Islet precursor cell (in vitro differentiated cells): ENCODE data around the gene HOXC9.

Experiments used
- DNase-seq: peaks from one replicate; pipeline ENCODE4 v3.0.0-alpha.2; 2018

HOXC9 gene

DNA sequence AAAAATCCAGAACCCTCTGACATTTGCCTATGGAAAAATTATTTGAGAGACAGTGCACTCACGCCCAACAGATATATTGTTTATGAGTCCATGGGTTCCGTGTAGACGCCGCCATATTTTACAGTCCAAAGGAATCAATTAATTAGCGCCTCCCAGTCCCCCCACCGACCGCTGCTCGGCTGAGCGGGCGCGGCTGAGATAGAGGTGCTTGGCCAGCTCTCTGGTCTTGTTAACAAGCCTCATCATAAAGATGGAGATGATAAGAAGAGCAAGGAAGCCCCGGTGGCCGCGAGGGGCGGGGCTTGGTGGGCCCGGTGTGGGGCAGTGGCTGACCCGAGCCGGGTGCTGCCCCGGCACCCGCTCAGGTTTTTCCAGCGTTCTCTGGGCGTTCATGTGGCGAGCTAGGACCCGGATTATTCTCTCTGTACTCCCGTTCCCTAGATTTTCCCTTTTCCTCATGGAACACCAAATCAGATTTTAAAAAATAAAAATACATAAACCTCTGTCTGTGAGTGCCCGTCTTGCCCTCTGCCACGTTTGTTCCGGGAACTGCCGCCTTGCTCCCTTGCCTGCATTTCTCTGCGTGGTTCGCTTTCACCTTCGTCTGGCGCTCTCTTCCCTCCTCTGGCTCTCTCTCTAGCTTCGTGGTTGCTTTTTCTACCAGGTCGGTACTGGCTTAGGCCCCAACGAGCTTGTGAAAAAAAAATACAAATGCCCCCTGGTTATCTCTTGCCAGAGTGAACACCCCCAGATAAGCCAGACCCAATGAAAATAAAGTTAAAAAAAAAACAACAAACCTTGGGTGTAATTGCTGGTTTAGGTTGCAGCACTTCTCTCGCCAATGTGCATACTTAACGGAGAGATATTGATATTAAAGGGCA, 36.3 kb upstream of the HOXC9 start:
- peak; percentile 87 for DNase-seq

DNA sequence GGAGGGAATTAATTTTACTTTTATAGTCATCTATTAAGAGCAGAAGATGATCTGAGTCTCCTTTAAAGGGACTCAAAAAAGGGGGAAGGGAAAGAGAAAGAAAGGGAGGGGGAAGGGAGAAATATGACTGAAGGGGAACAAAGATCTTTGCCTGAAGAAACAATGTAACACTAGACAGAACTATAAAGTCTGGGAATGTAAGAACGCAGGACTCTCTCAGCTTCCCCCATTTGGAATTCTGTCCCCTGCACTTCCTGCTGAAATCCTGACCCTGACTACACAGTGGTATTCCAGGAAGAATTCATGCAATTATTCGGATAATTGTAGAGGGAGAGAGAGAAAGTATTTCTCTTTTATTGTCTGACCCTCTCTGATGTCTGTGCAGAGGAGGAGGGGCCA, 35.6 kb upstream of the HOXC9 start:
- DNase-seq: no peak

DNA sequence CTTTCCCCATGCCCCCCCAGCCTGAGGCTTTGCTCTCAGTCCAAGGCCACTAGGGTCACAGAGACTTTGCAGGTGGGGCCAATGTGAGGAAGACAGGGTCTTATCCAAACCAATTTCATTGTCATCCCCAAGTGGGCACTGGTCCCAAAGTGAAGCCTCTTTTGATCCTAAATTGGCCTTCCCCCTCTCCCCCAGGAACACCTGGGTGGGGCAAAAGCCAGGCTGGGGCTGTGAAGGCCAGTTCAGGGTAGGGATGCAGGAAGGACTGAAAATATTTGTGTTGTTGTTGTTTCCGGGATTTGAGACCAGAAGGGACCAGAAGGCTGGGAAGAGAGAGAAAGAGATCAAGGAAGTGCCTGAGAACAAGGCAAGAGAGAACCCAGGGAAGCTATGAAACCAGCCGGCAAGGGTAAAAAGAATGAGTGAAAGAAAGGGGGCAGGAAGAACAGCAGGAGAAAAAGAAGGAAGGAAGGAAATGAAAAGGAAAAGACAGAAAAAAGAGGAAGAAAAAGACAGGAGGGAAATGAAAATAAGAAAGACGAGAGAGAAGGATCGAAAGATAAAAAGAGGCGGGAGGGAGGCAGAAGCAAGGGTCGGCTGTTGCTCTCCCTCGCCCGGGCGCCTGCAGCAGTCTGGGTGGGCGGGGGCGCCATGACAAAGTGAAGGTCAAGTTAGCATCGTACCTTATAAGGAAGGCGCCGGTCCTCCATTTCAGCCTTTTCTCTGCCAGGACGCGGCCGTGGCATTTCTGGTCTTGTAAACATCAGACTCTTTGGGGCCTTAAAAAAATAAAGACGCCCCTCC, 34.5 kb upstream of the HOXC9 start:
- DNase-seq: peak; percentile 79

DNA sequence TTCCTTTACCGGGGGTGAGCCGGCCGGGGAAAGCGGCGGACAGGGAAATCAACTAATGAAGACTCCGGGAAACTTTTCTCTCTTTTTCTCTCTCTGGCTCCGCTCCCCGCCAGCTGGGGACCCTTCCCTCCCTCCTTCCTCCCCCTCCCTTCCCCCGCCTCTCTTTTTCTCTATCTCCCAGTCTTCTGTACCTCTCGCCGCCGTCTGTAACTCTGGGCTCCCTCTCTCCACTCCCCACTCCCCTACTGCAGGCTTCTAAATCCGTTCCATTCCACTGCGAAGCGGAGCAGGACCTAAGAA, 33.9 kb upstream of the HOXC9 start:
- no peak for DNase-seq

DNA sequence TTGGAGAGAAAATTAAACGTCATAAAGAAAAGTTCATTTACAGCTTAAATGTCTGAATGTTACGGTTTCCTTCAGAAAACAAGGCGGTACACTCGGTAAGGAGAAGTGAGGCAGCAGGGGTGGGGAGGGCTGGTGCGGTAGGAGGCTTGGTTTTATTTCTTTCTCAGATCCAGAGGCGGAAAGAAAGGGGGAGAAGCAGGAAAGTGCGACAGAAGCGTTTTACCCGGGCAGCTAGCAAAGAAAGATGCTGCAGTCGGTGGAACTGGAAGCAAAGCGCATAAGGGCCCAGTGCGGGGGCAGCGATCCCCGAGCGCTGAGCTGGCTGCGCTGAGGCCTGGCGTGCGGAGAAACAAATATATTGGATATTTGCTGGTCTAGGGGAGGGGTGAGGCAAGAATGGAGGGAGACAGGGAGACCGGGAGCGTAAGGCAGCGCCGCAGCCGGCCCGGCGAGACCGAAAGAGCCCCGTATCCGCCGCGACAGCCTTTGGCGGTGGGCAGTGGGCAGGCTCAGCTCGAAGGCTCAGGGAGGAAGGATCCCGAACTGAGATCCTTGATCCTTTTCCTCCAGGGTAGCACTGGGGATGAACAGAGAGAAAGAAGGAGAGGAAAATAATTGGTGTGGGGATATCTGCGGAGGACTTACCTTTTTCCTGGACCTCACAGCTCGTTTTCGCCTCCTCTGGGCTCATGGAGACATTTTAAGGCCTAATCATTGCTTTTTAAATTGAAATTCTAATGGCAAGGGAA, 33.4 kb upstream of the HOXC9 start:
- DNase-seq: no peak

DNA sequence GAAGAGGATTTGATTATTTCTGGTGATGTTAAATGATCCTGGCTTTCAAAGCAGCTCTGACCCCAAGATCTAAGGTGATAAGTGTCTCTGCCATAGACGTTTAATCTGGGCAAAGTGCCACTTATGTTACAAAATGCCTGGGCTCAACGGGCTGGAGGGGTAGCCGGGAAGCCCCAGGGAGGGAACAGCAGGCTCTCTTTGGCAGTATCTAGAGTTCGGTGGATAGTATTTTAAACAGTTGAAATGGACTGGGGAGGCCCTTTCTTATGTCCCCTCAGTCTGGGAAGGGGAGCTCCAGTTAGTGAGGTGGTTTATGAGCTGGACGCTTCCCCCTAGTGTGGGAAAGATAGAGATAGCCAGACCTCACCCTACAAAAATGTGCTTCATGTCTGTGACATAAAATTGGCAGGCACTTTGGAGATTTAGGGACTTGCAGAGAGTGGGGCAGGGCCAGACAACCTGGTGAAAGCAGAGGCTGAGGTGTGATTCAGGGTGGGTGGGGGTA, 32.5 kb upstream of the HOXC9 start:
- DNase-seq: no peak

DNA sequence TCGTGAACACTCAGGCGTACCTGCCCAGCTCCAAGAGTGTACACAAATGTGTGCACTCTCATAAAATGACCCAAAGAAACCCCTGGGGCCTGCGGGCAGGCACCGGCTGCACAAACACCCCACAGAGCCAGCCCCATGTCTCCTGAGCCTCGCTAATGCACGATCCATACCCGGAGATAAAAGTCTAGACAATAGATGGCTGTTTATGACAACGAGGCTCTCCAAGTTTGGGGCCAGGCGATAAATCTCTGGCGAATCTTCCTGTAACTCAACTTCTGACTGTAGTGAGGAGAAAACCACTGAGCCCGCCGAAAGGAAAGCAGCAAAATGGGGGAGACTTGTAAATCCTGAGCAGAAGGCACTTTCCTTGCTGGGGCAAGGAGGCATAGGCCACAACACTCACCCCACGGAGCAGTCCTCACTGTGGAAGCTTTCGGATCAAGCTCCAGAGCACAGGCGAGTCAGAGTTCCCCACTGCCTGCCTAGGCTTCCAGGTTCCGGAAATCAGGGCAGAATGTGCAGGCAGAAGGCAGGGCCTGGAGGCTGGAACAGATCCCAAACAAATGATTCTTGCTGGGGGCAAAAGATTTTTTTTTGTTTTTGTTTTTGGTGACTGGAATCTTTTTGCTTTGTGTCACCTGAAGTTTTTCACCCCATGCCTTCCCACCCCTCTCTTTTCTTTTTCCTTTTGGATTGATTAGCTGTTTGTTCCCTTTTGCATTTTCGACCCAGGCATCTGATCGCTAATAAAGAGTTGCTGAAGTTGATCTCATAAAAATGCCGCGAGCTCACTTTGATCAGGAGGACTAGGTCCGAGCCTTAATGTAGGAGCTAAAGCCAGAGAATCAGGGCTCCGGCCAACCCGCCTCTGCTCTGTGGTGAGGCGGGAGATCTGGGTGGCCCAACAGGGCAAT, 31.5 kb upstream of the HOXC9 start:
- no peak for DNase-seq

DNA sequence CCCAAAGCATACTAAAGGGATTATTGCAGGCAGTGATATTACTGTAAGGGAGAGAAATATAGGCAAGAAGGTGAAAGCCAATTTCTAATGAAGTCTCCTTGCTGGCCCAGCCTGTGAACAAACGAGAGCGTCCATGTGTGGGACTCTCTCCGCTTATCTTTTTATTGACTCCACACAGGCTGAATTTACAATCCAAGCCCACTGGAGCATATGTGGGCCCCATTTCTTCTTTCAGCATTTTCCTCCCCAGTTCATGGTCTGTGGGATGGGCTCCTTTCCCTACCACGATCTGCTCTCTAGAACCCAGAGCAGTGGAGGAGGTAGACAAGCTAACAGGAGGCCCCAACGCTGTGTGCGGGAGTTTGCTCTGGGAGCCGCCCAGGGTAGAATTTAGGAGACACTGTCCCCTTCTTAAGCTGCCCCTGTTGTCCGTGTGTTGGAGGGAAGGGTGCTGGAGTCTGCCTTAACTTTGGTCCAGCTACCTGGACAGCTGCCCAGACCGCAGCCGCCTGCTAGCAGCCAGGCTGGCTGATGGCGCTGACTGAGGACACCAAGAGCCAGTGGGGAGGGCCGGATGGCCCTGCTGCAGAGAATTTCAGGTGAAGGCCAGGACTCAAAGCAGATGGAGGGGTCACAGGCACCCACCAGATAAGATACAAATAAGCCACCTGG, 30.2 kb upstream of the HOXC9 start:
- no peak for DNase-seq

DNA sequence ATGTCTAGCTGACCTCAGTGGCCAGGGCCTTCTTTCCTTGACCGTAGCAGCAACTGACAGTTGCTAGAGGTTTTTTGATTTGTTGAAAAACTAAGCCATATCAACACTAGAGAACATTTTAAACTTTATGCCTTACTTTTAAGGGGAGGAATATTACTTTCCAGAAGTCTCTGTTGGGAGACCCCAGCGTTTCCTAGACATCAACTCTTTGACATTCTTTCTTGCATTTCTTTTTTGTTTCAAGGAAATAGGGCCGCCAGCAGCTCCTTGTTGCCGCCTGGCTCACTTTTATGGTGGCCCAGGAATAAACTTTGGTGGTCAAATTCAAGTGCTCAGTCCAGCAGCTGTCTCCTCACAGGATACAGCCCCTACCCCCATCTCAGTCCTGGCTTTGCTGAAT, 29.5 kb upstream of the HOXC9 start:
- DNase-seq: no peak

DNA sequence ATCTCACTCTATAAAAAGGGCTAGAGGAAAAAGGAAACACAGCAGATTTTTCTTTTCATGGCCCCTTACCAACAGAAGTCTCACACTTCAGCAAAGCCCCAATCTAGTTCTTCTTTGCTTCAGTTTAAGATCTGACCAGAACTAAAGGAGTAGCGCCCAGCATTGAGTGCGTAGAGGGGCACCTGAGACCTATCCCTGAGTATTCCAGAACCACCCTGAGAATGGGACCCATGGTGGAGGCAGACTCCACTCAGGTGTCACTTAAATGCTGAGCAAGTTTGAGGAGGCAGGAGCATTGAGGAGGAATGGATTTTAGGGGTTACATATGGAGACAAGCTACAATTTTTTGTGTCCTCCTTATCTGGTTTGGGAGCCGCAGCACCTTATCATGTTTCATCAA, 28.8 kb upstream of the HOXC9 start:
- DNase-seq: no peak

DNA sequence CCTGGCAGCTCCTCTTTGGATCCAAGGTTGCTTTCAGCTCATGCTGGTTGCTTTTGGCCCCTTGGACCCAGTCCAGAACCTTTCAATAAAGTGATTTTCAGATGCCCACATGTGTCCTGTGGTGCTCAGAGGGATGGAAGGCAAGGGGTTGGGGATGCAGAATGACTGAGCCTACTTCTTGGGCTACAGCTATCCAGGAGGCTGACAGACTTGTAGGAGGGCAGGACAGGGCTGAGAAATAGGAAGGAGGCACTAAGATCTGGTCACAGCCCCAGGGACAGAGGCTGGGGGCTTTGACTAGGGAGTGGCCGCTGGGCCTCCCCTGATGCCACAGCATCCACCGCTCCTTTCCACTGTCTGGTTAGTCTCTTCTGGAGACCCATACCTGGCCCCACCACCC, 28.3 kb upstream of the HOXC9 start:
- DNase-seq: no peak

DNA sequence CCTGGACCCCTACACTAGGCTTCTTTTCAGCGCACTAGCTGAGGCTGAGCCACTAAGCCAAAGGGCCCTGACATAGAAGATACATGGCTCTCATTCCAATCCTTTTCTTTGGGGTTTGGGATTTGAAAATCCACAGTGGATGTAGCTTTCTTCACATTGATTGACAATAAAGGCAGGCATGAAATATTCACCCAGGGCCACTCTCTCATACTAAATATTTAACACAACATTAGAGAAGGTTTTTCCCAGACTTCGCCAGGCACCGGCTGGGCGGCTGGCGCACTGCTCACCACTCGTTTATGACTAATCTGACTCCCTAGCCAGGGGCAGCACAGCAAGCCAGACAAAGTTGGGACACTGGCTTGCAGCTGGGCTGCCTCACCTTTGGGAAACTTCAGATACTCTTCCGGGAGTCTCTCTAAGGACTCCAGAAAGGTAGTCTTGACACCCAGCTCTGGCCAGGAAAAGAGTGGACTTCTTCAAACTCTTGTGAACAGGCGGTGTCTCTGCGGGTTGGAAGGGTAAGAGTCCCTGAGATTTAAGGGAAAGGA, 27.7 kb upstream of the HOXC9 start:
- no peak for DNase-seq

DNA sequence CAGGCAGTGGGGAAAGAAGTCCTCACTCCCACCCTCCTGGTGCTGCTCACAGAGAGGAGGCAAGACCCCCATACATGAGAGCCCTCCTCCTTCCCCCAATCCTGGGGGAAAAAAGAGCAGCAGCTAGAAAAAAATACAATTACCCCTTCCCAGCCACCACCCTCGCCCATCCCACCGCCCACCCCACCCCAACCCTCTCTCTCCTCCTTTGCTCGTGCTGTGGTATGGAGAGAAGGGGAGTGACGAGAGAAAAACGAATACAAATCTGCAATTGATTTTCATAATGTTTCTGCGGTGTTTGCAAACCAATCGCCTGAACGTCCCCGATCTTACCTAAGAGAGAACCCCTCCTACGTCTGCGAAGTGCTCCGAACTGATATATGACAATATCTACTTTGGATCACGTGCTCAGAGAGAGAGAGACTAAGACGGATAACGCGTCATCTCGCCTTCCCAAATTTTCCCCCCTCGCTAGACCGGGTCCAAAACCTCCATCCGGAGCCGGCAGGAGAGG, 27.2 kb upstream of the HOXC9 start, which contains the start of gene HOXC11:
HOXC11 (plus strand) TSS at position 405 of the 514 bp plus-strand sequence. CDS start 116 bp downstream, outside the sequence.
- no peak for DNase-seq

DNA sequence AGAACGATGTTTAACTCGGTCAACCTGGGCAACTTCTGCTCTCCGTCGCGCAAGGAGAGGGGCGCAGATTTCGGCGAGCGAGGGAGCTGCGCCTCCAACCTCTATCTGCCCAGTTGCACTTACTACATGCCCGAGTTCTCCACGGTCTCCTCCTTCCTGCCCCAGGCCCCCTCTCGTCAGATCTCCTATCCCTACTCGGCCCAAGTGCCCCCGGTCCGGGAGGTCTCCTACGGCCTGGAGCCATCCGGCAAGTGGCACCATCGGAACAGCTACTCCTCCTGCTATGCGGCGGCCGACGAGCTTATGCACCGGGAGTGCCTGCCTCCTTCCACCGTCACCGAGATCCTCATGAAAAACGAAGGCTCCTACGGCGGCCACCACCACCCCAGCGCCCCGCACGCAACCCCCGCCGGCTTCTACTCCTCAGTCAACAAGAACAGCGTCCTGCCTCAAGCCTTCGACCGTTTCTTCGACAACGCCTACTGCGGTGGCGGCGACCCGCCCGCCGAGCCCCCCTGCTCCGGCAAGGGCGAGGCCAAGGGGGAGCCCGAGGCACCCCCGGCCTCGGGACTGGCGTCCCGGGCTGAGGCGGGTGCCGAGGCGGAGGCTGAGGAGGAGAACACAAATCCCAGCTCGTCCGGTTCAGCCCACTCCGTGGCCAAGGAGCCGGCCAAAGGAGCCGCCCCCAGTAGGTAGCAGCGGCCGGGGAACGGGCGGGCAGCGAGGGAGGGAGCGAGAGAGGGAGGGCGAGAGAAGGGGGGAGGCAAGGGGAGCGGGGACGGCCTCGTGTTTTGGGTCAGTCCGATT, 26.5 kb upstream of the HOXC9 start:
- DNase-seq: no peak

DNA sequence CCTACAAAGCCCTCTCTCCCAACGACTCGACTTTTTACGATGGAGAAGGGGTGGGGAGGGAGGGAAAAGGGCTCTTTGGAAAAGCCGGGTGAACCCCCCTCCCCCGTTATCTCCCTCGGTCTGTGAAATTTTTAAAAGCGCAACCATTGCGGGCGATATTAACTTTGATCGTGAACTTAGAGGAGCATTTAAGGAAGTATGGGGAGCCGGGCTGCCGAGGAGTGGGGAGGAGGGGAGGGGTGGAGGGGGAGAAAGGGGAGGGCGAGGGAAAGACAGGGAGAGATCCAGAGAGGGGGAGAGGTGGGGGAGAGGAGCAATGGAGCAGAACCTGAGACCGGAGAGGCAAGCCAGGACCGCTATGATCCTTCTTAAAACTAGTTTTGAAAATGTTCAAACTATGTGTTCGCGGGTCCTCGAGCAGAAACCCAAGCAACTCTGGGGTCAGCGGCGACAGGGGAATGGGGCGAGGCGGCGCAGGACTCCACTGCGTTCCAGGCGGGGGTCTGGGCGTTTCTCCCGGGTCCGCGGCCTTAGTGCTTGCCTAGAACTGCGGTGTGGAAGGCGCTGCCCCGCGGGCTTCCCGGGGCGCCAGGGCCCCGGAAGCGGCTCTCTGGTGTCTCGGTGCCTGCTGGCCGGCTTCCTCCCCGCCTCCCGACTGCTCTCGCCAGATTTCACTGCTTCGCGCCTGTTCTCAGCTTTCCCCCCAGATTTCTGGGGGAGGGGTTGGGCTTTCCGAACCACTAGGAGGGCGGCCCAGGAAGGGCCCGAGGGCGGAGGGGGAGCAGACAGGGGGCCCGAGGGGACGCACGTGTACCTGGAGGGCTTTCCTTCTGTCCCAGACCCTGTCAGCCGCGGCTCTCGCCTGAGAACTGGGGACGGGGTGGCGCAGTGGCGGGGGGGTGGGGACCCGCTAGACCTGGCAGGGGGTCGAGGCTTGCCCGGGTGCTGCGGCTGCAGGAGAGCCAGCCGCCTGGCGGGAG, 25.6 kb upstream of the HOXC9 start, which contains the start of gene HOTAIR:
HOTAIR (minus strand) TSS at position 871 of the 980 bp plus-strand sequence.
- DNase-seq: peak; percentile 79

DNA sequence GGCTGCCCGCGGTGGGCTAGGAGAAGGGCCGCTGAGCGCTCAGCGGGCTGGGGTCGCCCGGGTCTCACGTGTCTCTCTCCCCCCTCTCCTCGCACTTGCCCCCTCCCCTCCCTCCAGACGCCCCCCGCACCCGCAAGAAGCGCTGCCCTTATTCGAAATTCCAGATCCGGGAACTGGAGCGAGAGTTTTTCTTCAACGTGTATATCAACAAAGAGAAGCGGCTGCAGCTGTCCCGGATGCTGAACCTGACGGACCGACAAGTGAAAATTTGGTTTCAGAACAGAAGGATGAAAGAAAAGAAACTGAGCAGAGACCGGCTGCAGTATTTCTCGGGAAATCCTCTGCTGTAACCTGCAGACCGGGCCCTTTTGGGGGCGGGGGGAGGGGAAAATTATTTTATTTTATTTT, 24.9 kb upstream of the HOXC9 start:
- no peak for DNase-seq

DNA sequence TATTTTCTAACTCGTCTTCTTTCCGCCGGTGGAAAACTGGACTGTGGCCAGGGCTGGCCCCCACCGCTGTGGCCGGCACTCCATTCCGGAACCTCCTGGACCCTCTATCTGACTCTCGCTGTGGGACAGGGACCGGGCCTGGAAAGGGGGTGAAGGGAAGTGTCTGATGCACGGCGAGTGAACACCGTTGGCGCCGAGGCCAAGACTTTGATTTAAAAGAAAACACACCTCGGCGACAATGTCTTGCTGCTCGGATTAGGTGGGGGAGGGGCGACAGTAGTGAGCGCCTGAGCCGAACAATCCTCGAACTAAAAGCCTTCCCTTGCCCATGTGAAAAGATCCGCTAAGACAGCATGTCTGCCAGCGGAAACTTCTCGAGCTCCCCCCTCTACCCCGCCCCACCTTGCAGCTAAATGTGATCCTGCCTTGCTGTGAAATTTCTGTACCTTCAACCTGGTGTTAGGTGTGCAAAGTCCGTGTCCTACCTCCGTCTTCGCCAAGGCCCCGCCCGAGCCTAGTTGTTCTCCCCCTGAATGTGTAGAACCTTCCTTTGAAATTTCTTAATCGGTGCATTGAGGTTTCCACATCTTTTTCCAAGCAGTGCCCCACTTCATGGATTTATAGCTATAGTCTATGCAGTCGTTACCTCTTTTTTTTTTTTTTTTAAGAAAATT, 24.3 kb upstream of the HOXC9 start:
- DNase-seq: no peak

DNA sequence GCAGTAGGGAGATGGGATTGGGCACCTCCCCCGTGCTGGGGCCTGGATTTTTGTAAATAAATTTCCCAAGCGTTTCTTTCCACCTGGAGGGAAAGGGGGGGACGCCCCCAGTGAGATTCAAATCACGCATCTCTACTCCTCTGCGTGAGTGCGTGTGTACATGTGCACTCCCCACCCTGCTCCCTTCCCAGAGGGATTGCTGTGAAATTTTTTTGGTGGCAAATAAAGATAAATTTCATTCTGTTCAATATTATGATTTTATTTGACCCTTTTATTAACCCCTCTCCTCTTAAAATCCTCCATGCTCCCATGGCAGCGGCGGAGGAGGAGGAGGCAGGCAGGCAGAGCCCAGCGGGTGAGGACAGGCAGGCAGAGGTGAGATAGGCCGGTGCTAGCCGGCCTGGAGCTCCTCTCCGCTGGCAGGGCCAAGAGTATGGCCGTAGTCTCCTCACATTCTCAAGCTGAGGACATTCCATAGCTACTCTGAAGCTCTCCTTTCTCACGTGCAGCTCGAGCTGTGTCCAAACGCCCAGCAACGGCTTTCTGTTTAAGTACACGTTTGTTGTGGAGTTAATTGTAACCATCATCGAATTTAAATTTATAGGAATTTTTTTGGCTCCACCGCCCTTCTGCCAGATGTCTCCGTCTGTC, 23.7 kb upstream of the HOXC9 start:
- DNase-seq: peak; percentile 80
